Aorta (tissue), 5 donors: ENCODE data around the gene MYPOP. TPM values are rescaled to one million over a fixed set of nuclear protein-coding genes. Genes with fewer than 3 reads are reported as not detected.

Source experiments
- ATAC-seq: fragments of 200-7000 bp; cut with Tn5 transposase; one replicate; pipeline ENCODE4 v1.9.1; 2022; ENCODE audit warnings: moderate library complexity; ENCODE audit not compliant: low FRiP score
- DNase-seq, 2 donors: peaks; one replicate each; pipeline ENCODE4 v3.0.0-alpha.2; 2020
- H3K27ac ChIP-seq, 2 donors: one replicate each; pipeline ENCODE4 v1.5.1; 2013; ENCODE audit warnings: low read length in 2 of 2, mild to moderate bottlenecking in 2 of 2, moderate library complexity in 2 of 2, control low read depth in 1 of 2, inconsistent platforms in 1 of 2, low read depth in 1 of 2
- H3K27me3 ChIP-seq, 2 donors: one replicate each; pipeline ENCODE4 v1.6.1; 2013; ENCODE audit warnings: control low read depth in 1 of 2, low read length in 1 of 2, mild to moderate bottlenecking in 1 of 2, moderate library complexity in 1 of 2; ENCODE audit not compliant: insufficient read depth in 2 of 2, control insufficient read depth in 1 of 2
- H3K36me3 ChIP-seq, 2 donors: one replicate each; pipeline ENCODE4 v1.6.1; 2013; ENCODE audit warnings: control low read depth in 1 of 2, low read length in 1 of 2, mild to moderate bottlenecking in 1 of 2; ENCODE audit not compliant: insufficient read depth in 2 of 2, control insufficient read depth in 1 of 2
- H3K4me1 ChIP-seq, 2 donors: one replicate each; pipeline ENCODE4 v1.6.1; 2013; ENCODE audit warnings: low read length in 2 of 2, control low read depth in 1 of 2, mild to moderate bottlenecking in 1 of 2, moderate library complexity in 1 of 2; ENCODE audit not compliant: insufficient read depth in 2 of 2, control insufficient read depth in 1 of 2
- H3K4me3 ChIP-seq, 2 donors: one replicate each; pipeline ENCODE4 v1.5.1; 2013; ENCODE audit warnings: low read length in 2 of 2, control low read depth in 1 of 2, mild to moderate bottlenecking in 1 of 2
- H3K9me3 ChIP-seq: one replicate; pipeline ENCODE4 v1.6.1; 2013; ENCODE audit warnings: mild to moderate bottlenecking, low read length; ENCODE audit not compliant: control insufficient read depth
- WGBS, 2 donors: extraction: QIAGEN DNeasy Blood & Tissue Kit; methylation state at CpG; one replicate each; pipeline ENCODE4 v1.1.7; 2013; 5-methylcytosine and 5-hydroxymethylcytosine counted together
- intact Hi-C, 2 donors: fragments of 100-400 bp; cut with DNase I; formaldehyde crosslinking; loops; one replicate each; pipeline versions ENCODE4 v1.14.2 to v1.15.0; 2022
- polyA plus RNA-seq, 2 donors: library from polyadenylated mRNA; stranded (reverse); fragments of 200-250 nt; gene quantifications; one replicate each; pipeline ENCODE4 v1.2.3, GENCODE V29; 2013
- total RNA-seq, 2 donors: library from RNA; stranded (reverse); fragmentation: NEBNext Ultra II Directional; extraction: Animal tissue kit (Norgen Biotek cat#: 25700); gene quantifications; one replicate each; pipeline ENCODE4 v1.2.1, GENCODE V29; 2021
- donor health status: healthy with polysubstance abuse.
- donor health status: Bipolar disorder and iron deficiency.
- donor health status: DM: no; HTN: no; CAD: no.
- donor health status: DM: no; HTN: no; CAD: no.
- donor health status: DM: yes; HTN: yes; CAD: no.

Gene MYPOP
- total and polyA plus RNA-seq, 4 donors, result 4.9 to 8.3 (median 6.5) TPM

GRCh38 chr19:45852145-45852750 is 50.2 kb downstream of the MYPOP start:
- no peak overlapping the region for H3K4me3 ChIP-seq
- H3K4me1 ChIP-seq, result no peaks in the 10 kb centered on the region
- no peaks in the 10 kb centered on the region for H3K27me3 ChIP-seq
- WGBS, 2 donors, result 88 to 95% methylated on average over 10 of the region's 10 CpGs
- peaks cover 2 to 17% of the 10 kb centered on the region in 2 donors for H3K36me3 ChIP-seq
- H3K27ac ChIP-seq, result no peak overlapping the region
- DNase-seq (no peak), ATAC-seq (no peak)
- no peaks in the 10 kb centered on the region for H3K9me3 ChIP-seq
- intact Hi-C loops, result loop anchor here in 1 of 2 donors (5.0 kb wide), 1 partner anchor 40 kb away; no protein-coding TSS in a partner anchor

GRCh38 chr19:45848922-45849321 is 53.5 kb downstream of the MYPOP start:
- DNase-seq, result no peak
- Histone ChIP-seq H3K4me1 (no peaks in the 10 kb centered on the region), H3K27me3 (no peaks in the 10 kb centered on the region), H3K4me3 (no peak overlapping the region), H3K36me3 (peaks cover 2 to 15% of the 10 kb centered on the region in 2 donors), H3K9me3 (no peaks in the 10 kb centered on the region), H3K27ac (no peak overlapping the region)
- 88 to 89% methylated on average over 4 of the region's 4 CpGs for WGBS, 2 donors
- intact Hi-C loops, result no loop called here
- no peak for ATAC-seq

- no peak for DNase-seq
- intact Hi-C loops, result no loop called here
- WGBS, 2 donors, result 89 to 90% methylated on average over 13 of the region's 13 CpGs
- H3K4me3 ChIP-seq, result no peak overlapping the region
- H3K9me3 ChIP-seq, result no peaks in the 10 kb centered on the region
- no peak for ATAC-seq
- H3K4me1 ChIP-seq, result no peaks in the 10 kb centered on the region
- H3K36me3 ChIP-seq, result peaks cover 11 to 18% of the 10 kb centered on the region in 2 donors
- H3K27me3 ChIP-seq, result no peaks in the 10 kb centered on the region
- no peak overlapping the region for H3K27ac ChIP-seq
Measured at GRCh38 chr19:45847663-45848062, 54.8 kb downstream of the MYPOP start.

- intact Hi-C loops, result no loop called here
- H3K27me3 ChIP-seq, result no peaks in the 10 kb centered on the region
- ATAC-seq (no peak), DNase-seq (no peak)
- H3K9me3 ChIP-seq, result no peaks in the 10 kb centered on the region
- peaks cover 10 to 13% of the 10 kb centered on the region in 2 donors for H3K36me3 ChIP-seq
- H3K4me3 ChIP-seq, result no peak overlapping the region
- 95 to 97% methylated on average over 14 of the region's 14 CpGs for WGBS, 2 donors
- H3K27ac ChIP-seq, result no peak overlapping the region
- no peaks in the 10 kb centered on the region for H3K4me1 ChIP-seq
Measured at GRCh38 chr19:45842198-45842597, 60.2 kb downstream of the MYPOP start.

Other genes starting within 250 kb of the MYPOP start
- 1 to 10 TPM in 1 of 2 donors, under 1 TPM in 1; 0.45 to 2.4 TPM for gene GIPR, start 234.4 kb downstream of the MYPOP start, total RNA-seq
- gene GIPR, start 234.4 kb downstream of the MYPOP start, polyA plus RNA-seq, result not detected
- gene SNRPD2, start 210.7 kb downstream of the MYPOP start, total RNA-seq, result 100 to 1,000 TPM; 203 to 206 TPM
- gene SNRPD2, start 210.7 kb downstream of the MYPOP start, polyA plus RNA-seq, result 100 to 1,000 TPM; 319 to 345 TPM
- 1 to 10 TPM; 5.3 to 5.4 TPM for gene QPCTL, start 209.9 kb downstream of the MYPOP start, total RNA-seq
- 10 to 100 TPM in 1 of 2 donors, 1 to 10 TPM in 1; 1.9 to 11.1 TPM for gene QPCTL, start 209.9 kb downstream of the MYPOP start, polyA plus RNA-seq
- 10 to 100 TPM; 12.7 to 15.5 TPM for gene FBXO46, start 171.7 kb downstream of the MYPOP start, total RNA-seq
- gene FBXO46, start 171.7 kb downstream of the MYPOP start, polyA plus RNA-seq, result 1 to 10 TPM; 1.9 to 5.1 TPM
- not detected for gene MEIOSIN, start 169.2 kb downstream of the MYPOP start, total RNA-seq
- gene MEIOSIN, start 169.2 kb downstream of the MYPOP start, polyA plus RNA-seq, result not detected
- 10 to 100 TPM; 17.8 to 27.3 TPM for gene SIX5, start 133.4 kb downstream of the MYPOP start, total RNA-seq
- 10 to 100 TPM in 1 of 2 donors, 1 to 10 TPM in 1; 8.1 to 34.4 TPM for gene SIX5, start 133.4 kb downstream of the MYPOP start, polyA plus RNA-seq
- gene DMPK, start 120.1 kb downstream of the MYPOP start, total RNA-seq, result 100 to 1,000 TPM; 155 to 215 TPM
- gene DMPK, start 120.1 kb downstream of the MYPOP start, polyA plus RNA-seq, result 100 to 1,000 TPM; 139 to 408 TPM
- gene DMWD, start 109.8 kb downstream of the MYPOP start, total RNA-seq, result 10 to 100 TPM; 70.7 TPM
- 10 to 100 TPM; 20.9 to 62.2 TPM for gene DMWD, start 109.8 kb downstream of the MYPOP start, polyA plus RNA-seq
- gene RSPH6A, start 87.3 kb downstream of the MYPOP start, total RNA-seq, result under 1 TPM; 0.15 to 0.23 TPM
- gene RSPH6A, start 87.3 kb downstream of the MYPOP start, polyA plus RNA-seq, result not detected
- gene SYMPK, start 39.5 kb downstream of the MYPOP start, total RNA-seq, result 10 to 100 TPM; 49.8 to 52.0 TPM
- 10 to 100 TPM; 22.4 to 98.6 TPM for gene SYMPK, start 39.5 kb downstream of the MYPOP start, polyA plus RNA-seq
- gene FOXA3, start 38.3 kb downstream of the MYPOP start, total RNA-seq, result under 1 TPM in 1 of 2 donors, not detected in 1; 0.23 TPM
- 1 to 10 TPM in 1 of 2 donors, not detected in 1; 3.6 TPM for gene FOXA3, start 38.3 kb downstream of the MYPOP start, polyA plus RNA-seq
- 10 to 100 TPM; 15.6 to 17.7 TPM for gene IRF2BP1, start 16.5 kb downstream of the MYPOP start, total RNA-seq
- 10 to 100 TPM in 1 of 2 donors, 1 to 10 TPM in 1; 4.1 to 13.3 TPM for gene IRF2BP1, start 16.5 kb downstream of the MYPOP start, polyA plus RNA-seq
- not detected for gene NANOS2, start 12.2 kb upstream of the MYPOP start, total RNA-seq
- gene NANOS2, start 12.2 kb upstream of the MYPOP start, polyA plus RNA-seq, result not detected
- gene NOVA2, start 71.3 kb upstream of the MYPOP start, total RNA-seq, result 10 to 100 TPM in 1 of 2 donors, 1 to 10 TPM in 1; 8.1 to 18.2 TPM
- gene NOVA2, start 71.3 kb upstream of the MYPOP start, polyA plus RNA-seq, result under 1 TPM in 1 of 2 donors, not detected in 1; 0.13 TPM
- gene CCDC61, start 92.9 kb upstream of the MYPOP start, total RNA-seq, result 10 to 100 TPM; 11.7 to 24.0 TPM
- 10 to 100 TPM in 1 of 2 donors, under 1 TPM in 1; 0.50 to 19.4 TPM for gene CCDC61, start 92.9 kb upstream of the MYPOP start, polyA plus RNA-seq
- 1 to 10 TPM in 1 of 2 donors, not detected in 1; 1.4 TPM for gene PGLYRP1, start 120.4 kb upstream of the MYPOP start, total RNA-seq
- gene PGLYRP1, start 120.4 kb upstream of the MYPOP start, polyA plus RNA-seq, result 1 to 10 TPM in 1 of 2 donors, not detected in 1; 1.9 TPM
- gene IGFL4, start 138.4 kb upstream of the MYPOP start, total RNA-seq, result not detected
- gene IGFL4, start 138.4 kb upstream of the MYPOP start, polyA plus RNA-seq, result not detected
- not detected for gene IGFL3, start 222.1 kb upstream of the MYPOP start, total RNA-seq
- not detected for gene IGFL3, start 222.1 kb upstream of the MYPOP start, polyA plus RNA-seq
- gene IGFL2, start 245.6 kb upstream of the MYPOP start, total RNA-seq, result under 1 TPM in 1 of 2 donors, not detected in 1; 0.36 TPM
- not detected for gene IGFL2, start 245.6 kb upstream of the MYPOP start, polyA plus RNA-seq